BE2C (cell line): Measurements from ENCODE around the gene SLC7A6.

Experiments used
- DNase-seq: peaks from one replicate; pipeline ENCODE4 v3.0.0-alpha.2; 2020
- H3K27me3 ChIP-seq: fragments of 250-450 bp; sonication (Bioruptor Pico); 2 replicates; pipeline ENCODE4 v1.5.1; 2020; ENCODE audit warnings: mild to moderate bottlenecking
- H3K36me3 ChIP-seq: fragments of 250-450 bp; sonication (Bioruptor Pico); 2 replicates; pipeline ENCODE4 v1.5.1; 2020; ENCODE audit warnings: mild to moderate bottlenecking
- H3K4me1 ChIP-seq: fragments of 250-450 bp; sonication (Bioruptor Pico); 2 replicates; pipeline ENCODE4 v1.5.1; 2020
- H3K4me3 ChIP-seq: 2 replicates; pipeline ENCODE4 v1.5.1; 2011; ENCODE audit warnings: low read depth, low read length
- H3K9me3 ChIP-seq: fragments of 250-450 bp; sonication (Bioruptor Pico); 2 replicates; pipeline ENCODE4 v1.5.1; 2020
- CTCF ChIP-seq: IDR thresholded peaks from 2 replicates; pipeline ENCODE4 v1.5.1; 2012; ENCODE audit warnings: mild to moderate bottlenecking, low read depth, low read length

The SLC7A6 gene

GRCh38 chr16:68272507-68273209, 8.3 kb downstream of the SLC7A6 start:
- no peak for DNase-seq
- H3K36me3 ChIP-seq = peaks cover 42% of the 10 kb centered on the region
- H3K27me3 ChIP-seq = no peaks in the 10 kb centered on the region
- no peak for TF ChIP-seq CTCF
- peaks cover 3% of the 10 kb centered on the region; the same call in 1 of the 2 replicates for H3K4me1 ChIP-seq
- no peaks in the 10 kb centered on the region for H3K9me3 ChIP-seq
- H3K4me3 ChIP-seq = no peak overlapping the region

- no peak for TF ChIP-seq CTCF
- DNase-seq = no peak
- no peaks in the 10 kb centered on the region for H3K4me1 ChIP-seq
- no peaks in the 10 kb centered on the region for H3K27me3 ChIP-seq
- peaks cover 45% of the 10 kb centered on the region for H3K36me3 ChIP-seq
- no peaks in the 10 kb centered on the region for H3K9me3 ChIP-seq
- no peak overlapping the region for H3K4me3 ChIP-seq
Observed at GRCh38 chr16:68273459-68273858, 9.1 kb downstream of the SLC7A6 start.

GRCh38 chr16:68273896-68274295, 9.6 kb downstream of the SLC7A6 start:
- H3K4me1 ChIP-seq = no peaks in the 10 kb centered on the region
- H3K4me3 ChIP-seq = no peak overlapping the region
- H3K36me3 ChIP-seq = peaks cover 45% of the 10 kb centered on the region
- DNase-seq = no peak
- H3K9me3 ChIP-seq = no peaks in the 10 kb centered on the region
- no peaks in the 10 kb centered on the region for H3K27me3 ChIP-seq
- no peak for TF ChIP-seq CTCF

- no peaks in the 10 kb centered on the region for H3K27me3 ChIP-seq
- H3K4me3 ChIP-seq = no peak overlapping the region
- H3K9me3 ChIP-seq = no peaks in the 10 kb centered on the region
- DNase-seq = no peak
- peaks cover 45% of the 10 kb centered on the region for H3K36me3 ChIP-seq
- no peak for TF ChIP-seq CTCF
- no peaks in the 10 kb centered on the region for H3K4me1 ChIP-seq
Observed at GRCh38 chr16:68274441-68274840, 10.1 kb downstream of the SLC7A6 start.

- no peaks in the 10 kb centered on the region for H3K9me3 ChIP-seq
- TF ChIP-seq CTCF = no peak
Observed at GRCh38 chr16:68275611-68276191, 11.4 kb downstream of the SLC7A6 start.

GRCh38 chr16:68276223-68276622, 11.9 kb downstream of the SLC7A6 start:
- H3K27me3 ChIP-seq = no peaks in the 10 kb centered on the region
- H3K4me3 ChIP-seq = no peak overlapping the region
- no peak for TF ChIP-seq CTCF
- H3K36me3 ChIP-seq = peaks cover 55% of the 10 kb centered on the region
- no peaks in the 10 kb centered on the region for H3K9me3 ChIP-seq
- no peaks in the 10 kb centered on the region for H3K4me1 ChIP-seq
- DNase-seq = no peak

More at GRCh38 chr16:68275611-68276191, 11.4 kb downstream of the SLC7A6 start:
- Histone ChIP-seq H3K27me3 (no peaks in the 10 kb centered on the region), H3K4me1 (no peaks in the 10 kb centered on the region), H3K36me3 (peaks cover 50% of the 10 kb centered on the region), H3K4me3 (no peak overlapping the region)
- no peak for DNase-seq
